ENCODE measurements around the gene PAFAH1B1. TPM values are rescaled to one million over a fixed set of nuclear protein-coding genes. Genes with fewer than 3 reads are reported as not detected.
A peak's percentile ranks its signal among the peaks of the same experiment; 100 is the strongest.

PAFAH1B1 gene
- total RNA-seq, 1 experiment from 2014 or later = 114 TPM

DNA sequence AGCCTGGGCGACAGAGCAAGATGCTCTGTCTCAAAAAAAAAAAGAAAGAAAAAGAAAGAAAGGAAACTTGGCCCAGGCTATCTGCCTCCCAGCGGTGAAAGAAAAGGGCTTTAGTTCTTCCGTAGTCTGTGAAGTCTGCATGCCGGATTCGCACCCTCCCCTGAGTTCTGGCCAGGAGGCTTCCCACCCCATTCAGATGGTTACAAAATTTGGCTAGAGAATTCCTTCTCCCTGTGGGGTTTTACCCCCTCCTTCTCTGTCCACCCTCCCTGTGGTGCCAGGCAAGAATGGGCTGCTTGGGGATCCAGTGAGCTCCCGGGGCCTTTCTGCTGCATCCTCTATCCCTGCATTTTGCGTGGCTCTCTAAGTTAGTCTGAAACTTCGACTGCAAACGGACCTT, 37.8 kb downstream of the PAFAH1B1 start:
- DNase-seq (ENCODE audit: low spot score) (no peak), ATAC-seq (peak; percentile 67)
- TF ChIP-seq NR2C2 (CRISPR knock-in tag; IDR thresholded peaks at IDR 0.05) = no peak
- TF ChIP-seq ZNF423 (CRISPR knock-in tag; IDR thresholded peaks at IDR 0.05) = peak; percentile 61
- H3K27ac Mint-ChIP-seq = peak overlapping the region; percentile 14; the same call in 1 of the 2 replicates
- POLR2A ChIA-PET = no interaction called here
- no peaks in the 10 kb centered on the region for H3K27me3 Mint-ChIP-seq (ENCODE audit: low read depth)
- peaks cover 65% of the 10 kb centered on the region for H3K4me1 Mint-ChIP-seq
- no peak overlapping the region for H3K4me3 Mint-ChIP-seq
- CTCF ChIA-PET = interaction anchor here (0.9 kb wide), 1 partner anchor 248 kb away, joined by 3 read pairs; no protein-coding TSS in a partner anchor
- peaks cover 12% of the 10 kb centered on the region for H3K36me3 Mint-ChIP-seq
- peaks cover 13% of the 10 kb centered on the region for H3K9me3 Mint-ChIP-seq

DNA sequence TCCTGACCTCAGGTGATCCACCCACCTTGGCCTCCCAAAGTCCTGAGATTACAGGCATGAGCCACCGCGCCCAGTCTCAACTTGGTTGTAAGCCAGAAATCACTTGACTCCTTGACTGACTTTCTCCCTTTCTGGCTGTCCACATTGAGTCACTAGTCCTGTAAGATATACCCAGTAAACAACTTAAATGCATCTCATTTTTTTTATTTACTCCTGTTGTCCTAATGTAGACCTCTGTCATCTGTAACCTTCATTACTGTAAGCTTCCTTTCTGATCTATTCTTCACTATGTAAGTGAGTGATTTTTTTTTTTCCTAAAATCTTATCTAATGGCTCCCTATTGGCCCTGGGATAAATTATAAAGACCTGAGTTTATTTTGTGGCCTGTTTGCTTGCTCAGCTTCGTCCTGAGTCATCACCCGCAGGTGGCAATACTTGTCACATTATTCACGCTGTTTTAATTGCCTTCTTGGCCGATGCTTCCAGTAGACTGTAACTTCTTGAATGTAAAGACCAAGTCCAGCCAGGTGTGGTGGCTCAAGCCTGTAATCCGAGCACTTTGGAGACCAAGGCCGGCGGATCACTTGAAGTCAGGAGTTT, 41.0 kb downstream of the PAFAH1B1 start:
- Mint-ChIP-seq H3K27me3 (ENCODE audit: low read depth) (no peaks in the 10 kb centered on the region), H3K27ac (peak overlapping the region; percentile 65), H3K9me3 (no peaks in the 10 kb centered on the region), H3K4me1 (peaks cover 51% of the 10 kb centered on the region), H3K4me3 (no peak overlapping the region), H3K36me3 (peaks cover 11% of the 10 kb centered on the region)
- DNase-seq (ENCODE audit: low spot score) (no peak), ATAC-seq (no peak)
- CTCF ChIA-PET = no interaction called here
- POLR2A ChIA-PET = no interaction called here
- TF ChIP-seq SMAD4 (CRISPR knock-in tag; IDR thresholded peaks at IDR 0.05) (no peak), CREB1 (CRISPR knock-in tag; IDR thresholded peaks at IDR 0.05) (no peak), SP1 (CRISPR knock-in tag; conservative IDR thresholded peaks at IDR 0.05) (no peak), ZBTB21 (CRISPR knock-in tag; IDR thresholded peaks at IDR 0.05; ENCODE audit: borderline replicate concordance) (no peak), RELA (CRISPR knock-in tag; IDR thresholded peaks at IDR 0.05; ENCODE audit: borderline replicate concordance) (no peak), EMX1 (CRISPR knock-in tag; IDR thresholded peaks at IDR 0.05) (no peak), ATF1 (CRISPR knock-in tag; IDR thresholded peaks at IDR 0.05) (no peak), MXD4 (CRISPR knock-in tag; IDR thresholded peaks at IDR 0.05; ENCODE audit: borderline replicate concordance) (no peak), NFYB (CRISPR knock-in tag; conservative IDR thresholded peaks at IDR 0.05; ENCODE audit: low read depth) (no peak), TCF7 (CRISPR knock-in tag; IDR thresholded peaks at IDR 0.05; ENCODE audit: low read depth) (no peak), USF2 (CRISPR knock-in tag; IDR thresholded peaks at IDR 0.05) (no peak), CBFB (CRISPR knock-in tag; IDR thresholded peaks at IDR 0.05; ENCODE audit: low read depth) (no peak), CTCF (IDR thresholded peaks at IDR 0.05) (no peak), MYBL2 (CRISPR knock-in tag; IDR thresholded peaks at IDR 0.05) (no peak)
- TF ChIP-seq, protein P1, sequence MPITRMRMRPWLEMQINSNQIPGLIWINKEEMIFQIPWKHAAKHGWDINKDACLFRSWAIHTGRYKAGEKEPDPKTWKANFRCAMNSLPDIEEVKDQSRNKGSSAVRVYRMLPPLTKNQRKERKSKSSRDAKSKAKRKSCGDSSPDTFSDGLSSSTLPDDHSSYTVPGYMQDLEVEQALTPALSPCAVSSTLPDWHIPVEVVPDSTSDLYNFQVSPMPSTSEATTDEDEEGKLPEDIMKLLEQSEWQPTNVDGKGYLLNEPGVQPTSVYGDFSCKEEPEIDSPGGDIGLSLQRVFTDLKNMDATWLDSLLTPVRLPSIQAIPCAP (CRISPR knock-in tag; IDR thresholded peaks at IDR 0.05) = no peak

GRCh38 chr17:2635241-2635640, 41.8 kb downstream of the PAFAH1B1 start:
- H3K4me1 Mint-ChIP-seq = peaks cover 43% of the 10 kb centered on the region
- no peak for ATAC-seq
- POLR2A ChIA-PET = no interaction called here
- H3K27me3 Mint-ChIP-seq (ENCODE audit: low read depth) = no peaks in the 10 kb centered on the region
- DNase-seq (ENCODE audit: low spot score) = no peak
- CTCF ChIA-PET = no interaction called here
- H3K4me3 Mint-ChIP-seq = no peak overlapping the region
- H3K27ac Mint-ChIP-seq = no peak overlapping the region
- H3K36me3 Mint-ChIP-seq = peaks cover 14% of the 10 kb centered on the region
- H3K9me3 Mint-ChIP-seq = no peaks in the 10 kb centered on the region
- TF ChIP-seq ZNF263 (CRISPR knock-in tag; IDR thresholded peaks at IDR 0.05; ENCODE audit: low read depth) (no peak), SP1 (CRISPR knock-in tag; conservative IDR thresholded peaks at IDR 0.05) (no peak), ELF4 (CRISPR knock-in tag; IDR thresholded peaks at IDR 0.05; ENCODE audit: low read depth) (no peak), TEAD1 (CRISPR knock-in tag; IDR thresholded peaks at IDR 0.05) (no peak), MYBL2 (CRISPR knock-in tag; IDR thresholded peaks at IDR 0.05) (no peak), NR1H2 (CRISPR knock-in tag; IDR thresholded peaks at IDR 0.05) (no peak), JUN (CRISPR knock-in tag; IDR thresholded peaks at IDR 0.05) (no peak), E2F1 (CRISPR knock-in tag; IDR thresholded peaks at IDR 0.05) (no peak), NR2C2 (CRISPR knock-in tag; IDR thresholded peaks at IDR 0.05) (no peak)
- TF ChIP-seq, protein P2, sequence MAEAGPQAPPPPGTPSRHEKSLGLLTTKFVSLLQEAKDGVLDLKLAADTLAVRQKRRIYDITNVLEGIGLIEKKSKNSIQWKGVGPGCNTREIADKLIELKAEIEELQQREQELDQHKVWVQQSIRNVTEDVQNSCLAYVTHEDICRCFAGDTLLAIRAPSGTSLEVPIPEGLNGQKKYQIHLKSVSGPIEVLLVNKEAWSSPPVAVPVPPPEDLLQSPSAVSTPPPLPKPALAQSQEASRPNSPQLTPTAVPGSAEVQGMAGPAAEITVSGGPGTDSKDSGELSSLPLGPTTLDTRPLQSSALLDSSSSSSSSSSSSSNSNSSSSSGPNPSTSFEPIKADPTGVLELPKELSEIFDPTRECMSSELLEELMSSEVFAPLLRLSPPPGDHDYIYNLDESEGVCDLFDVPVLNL (CRISPR knock-in tag; IDR thresholded peaks at IDR 0.05; ENCODE audit: borderline replicate concordance, low read depth) = no peak
- TF ChIP-seq, protein P3, sequence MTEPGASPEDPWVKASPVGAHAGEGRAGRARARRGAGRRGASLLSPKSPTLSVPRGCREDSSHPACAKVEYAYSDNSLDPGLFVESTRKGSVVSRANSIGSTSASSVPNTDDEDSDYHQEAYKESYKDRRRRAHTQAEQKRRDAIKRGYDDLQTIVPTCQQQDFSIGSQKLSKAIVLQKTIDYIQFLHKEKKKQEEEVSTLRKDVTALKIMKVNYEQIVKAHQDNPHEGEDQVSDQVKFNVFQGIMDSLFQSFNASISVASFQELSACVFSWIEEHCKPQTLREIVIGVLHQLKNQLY (CRISPR knock-in tag; IDR thresholded peaks at IDR 0.05) = no peak
- TF ChIP-seq, protein P4, sequence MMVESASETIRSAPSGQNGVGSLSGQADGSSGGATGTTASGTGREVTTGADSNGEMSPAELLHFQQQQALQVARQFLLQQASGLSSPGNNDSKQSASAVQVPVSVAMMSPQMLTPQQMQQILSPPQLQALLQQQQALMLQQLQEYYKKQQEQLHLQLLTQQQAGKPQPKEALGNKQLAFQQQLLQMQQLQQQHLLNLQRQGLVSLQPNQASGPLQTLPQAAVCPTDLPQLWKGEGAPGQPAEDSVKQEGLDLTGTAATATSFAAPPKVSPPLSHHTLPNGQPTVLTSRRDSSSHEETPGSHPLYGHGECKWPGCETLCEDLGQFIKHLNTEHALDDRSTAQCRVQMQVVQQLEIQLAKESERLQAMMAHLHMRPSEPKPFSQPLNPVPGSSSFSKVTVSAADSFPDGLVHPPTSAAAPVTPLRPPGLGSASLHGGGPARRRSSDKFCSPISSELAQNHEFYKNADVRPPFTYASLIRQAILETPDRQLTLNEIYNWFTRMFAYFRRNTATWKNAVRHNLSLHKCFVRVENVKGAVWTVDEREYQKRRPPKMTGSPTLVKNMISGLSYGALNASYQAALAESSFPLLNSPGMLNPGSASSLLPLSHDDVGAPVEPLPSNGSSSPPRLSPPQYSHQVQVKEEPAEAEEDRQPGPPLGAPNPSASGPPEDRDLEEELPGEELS (CRISPR knock-in tag; IDR thresholded peaks at IDR 0.05) = no peak

Data from WTC11 (cell line).